ENCODE data around the gene DNAJC9.

The DNAJC9 gene

GRCh38 chr10:73238990-73239566, 8.0 kb downstream of the DNAJC9 start:
- DNase-seq = no peak

- no peak for DNase-seq
These were observed 12.4 kb downstream of the DNAJC9 start for GRCh38 chr10:73234695-73235094.

GRCh38 chr10:73233883-73234282, 13.2 kb downstream of the DNAJC9 start:
- no peak for DNase-seq

- no peak for DNase-seq
These were observed 14.2 kb downstream of the DNAJC9 start for GRCh38 chr10:73232887-73233286.

- no peak for DNase-seq
These were observed 17.5 kb downstream of the DNAJC9 start for GRCh38 chr10:73229567-73229966.

- no peak for DNase-seq
These were observed 18.8 kb downstream of the DNAJC9 start for GRCh38 chr10:73228247-73228646.

GRCh38 chr10:73226663-73227062, 20.4 kb downstream of the DNAJC9 start:
- DNase-seq = no peak

- DNase-seq = no peak
These were observed 21.5 kb downstream of the DNAJC9 start for GRCh38 chr10:73225518-73225917.

- DNase-seq = no peak
These were observed 26.1 kb downstream of the DNAJC9 start for GRCh38 chr10:73220989-73221388.

- DNase-seq = no peak
These were observed 27.7 kb downstream of the DNAJC9 start for GRCh38 chr10:73219384-73219783.

- DNase-seq = no peak
These were observed 28.4 kb downstream of the DNAJC9 start for GRCh38 chr10:73218431-73219191.

GRCh38 chr10:73217628-73218027, 29.4 kb downstream of the DNAJC9 start:
- no peak for DNase-seq

- DNase-seq = no peak
These were observed 31.3 kb downstream of the DNAJC9 start for GRCh38 chr10:73215749-73216148.

GRCh38 chr10:73211106-73211811, 35.8 kb downstream of the DNAJC9 start:
- DNase-seq = no peak

GRCh38 chr10:73210395-73211105, 36.5 kb downstream of the DNAJC9 start:
- DNase-seq = no peak

GRCh38 chr10:73209705-73210104, 37.4 kb downstream of the DNAJC9 start:
- no peak for DNase-seq

GRCh38 chr10:73207883-73208282, 39.2 kb downstream of the DNAJC9 start:
- no peak for DNase-seq

- DNase-seq = no peak
These were observed 40.7 kb downstream of the DNAJC9 start for GRCh38 chr10:73206385-73206784.

- DNase-seq = no peak
These were observed 41.2 kb downstream of the DNAJC9 start for GRCh38 chr10:73205890-73206289.

GRCh38 chr10:73205081-73205480, 42.0 kb downstream of the DNAJC9 start:
- DNase-seq = no peak

Data from activated CD4-positive, alpha-beta T cell treated with anti-CD3 and anti-CD28 coated beads, Interleukin-2, amount 50 U/mL, for 4 hours (primary cell).